ENCODE measurements around the gene IP6K2. TPM values are rescaled to one million over a fixed set of nuclear protein-coding genes. Genes with fewer than 3 reads are reported as not detected.

The IP6K2 gene
- total RNA-seq, 1 donor from 2014 or later: 104 TPM

GRCh38 chr3:48647714-48648113 is 69.3 kb downstream of the IP6K2 start:
- Mint-ChIP-seq H3K36me3 (ENCODE audit: unreplicated experiment) (peaks cover 8% of the 10 kb centered on the region), H3K4me3 (ENCODE audit: unreplicated experiment) (no peak overlapping the region), H3K4me1 (ENCODE audit: unreplicated experiment) (no peaks in the 10 kb centered on the region), H3K27me3 (ENCODE audit: unreplicated experiment) (no peaks in the 10 kb centered on the region), H3K27ac (ENCODE audit: unreplicated experiment) (no peak overlapping the region), H3K9me3 (ENCODE audit: unreplicated experiment) (no peaks in the 10 kb centered on the region)
- no peak for TF ChIP-seq CTCF (IDR thresholded peaks at IDR 0.05)
- DNase-seq (ENCODE audit: extremely low spot score, unreplicated experiment): no peak

DNA sequence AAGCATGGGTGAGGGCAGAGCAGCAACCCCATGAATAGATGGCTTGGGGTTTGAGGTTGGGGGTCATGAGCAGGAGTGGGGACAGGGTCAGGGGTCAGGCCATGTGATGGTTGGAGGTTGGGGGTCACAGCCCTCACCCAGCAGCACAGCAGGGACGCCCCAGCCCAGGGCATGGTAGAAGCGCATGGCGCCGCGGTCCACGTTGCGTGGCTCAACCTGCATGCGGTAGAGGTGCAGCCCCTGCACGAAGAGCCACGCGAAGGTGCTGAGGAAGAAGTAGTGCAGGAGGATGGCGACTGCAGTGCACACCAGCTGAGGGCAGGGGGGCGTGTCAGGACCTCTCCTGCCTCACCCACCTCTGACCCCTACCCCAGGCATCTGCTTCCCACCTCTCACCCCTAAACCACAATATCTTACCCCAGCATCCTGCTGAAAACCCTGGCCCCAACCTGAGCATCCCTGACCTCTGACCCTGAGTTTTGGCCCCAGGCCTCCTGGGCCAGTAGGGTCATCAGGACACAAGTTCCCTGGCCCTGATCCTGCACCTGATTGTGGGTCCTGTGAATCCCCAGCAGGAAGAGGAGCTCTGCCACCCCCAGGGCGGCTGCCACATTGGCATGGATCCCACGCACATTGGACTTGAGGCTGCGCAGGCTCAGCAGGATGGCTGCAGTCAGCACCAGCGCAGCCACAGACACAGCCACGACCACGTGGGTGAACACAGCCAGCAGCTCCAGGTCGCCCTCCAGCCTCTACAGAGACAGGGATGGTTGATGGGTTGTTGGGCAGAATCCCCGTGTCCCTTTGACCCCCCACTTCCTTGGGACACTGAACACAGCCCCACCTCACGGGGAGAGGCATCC is 71.9 kb downstream of the IP6K2 start:
- no peak for DNase-seq (ENCODE audit: extremely low spot score, unreplicated experiment)
- H3K36me3 Mint-ChIP-seq (ENCODE audit: unreplicated experiment): peaks cover 3% of the 10 kb centered on the region
- H3K4me1 Mint-ChIP-seq (ENCODE audit: unreplicated experiment): no peaks in the 10 kb centered on the region
- no peaks in the 10 kb centered on the region for H3K9me3 Mint-ChIP-seq (ENCODE audit: unreplicated experiment)
- no peak overlapping the region for H3K27ac Mint-ChIP-seq (ENCODE audit: unreplicated experiment)
- H3K4me3 Mint-ChIP-seq (ENCODE audit: unreplicated experiment): no peak overlapping the region
- TF ChIP-seq CTCF (IDR thresholded peaks at IDR 0.05): no peak
- no peaks in the 10 kb centered on the region for H3K27me3 Mint-ChIP-seq (ENCODE audit: unreplicated experiment)

DNA sequence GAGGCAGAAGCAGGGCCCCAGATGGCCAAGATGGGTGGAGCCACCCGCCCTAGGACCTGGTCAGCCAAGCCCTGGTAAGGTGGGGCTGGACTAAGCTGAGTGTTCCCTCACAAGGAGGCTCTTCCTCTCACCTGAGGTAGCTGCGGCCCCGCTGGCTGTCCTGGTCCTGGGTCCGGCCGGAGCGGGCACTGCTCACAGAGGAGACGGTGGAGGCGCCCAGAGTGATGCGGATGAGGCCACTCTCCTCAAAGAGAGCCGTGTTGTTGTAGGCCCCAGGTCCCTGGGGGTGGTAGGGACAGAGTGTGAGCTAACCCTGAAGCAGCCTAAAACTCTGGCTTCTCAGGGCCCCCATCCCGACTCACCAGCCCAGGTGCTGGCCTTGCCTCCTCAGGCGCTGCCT is 74.4 kb downstream of the IP6K2 start:
- Mint-ChIP-seq H3K4me3 (ENCODE audit: unreplicated experiment) (no peak overlapping the region), H3K27me3 (ENCODE audit: unreplicated experiment) (no peaks in the 10 kb centered on the region)

DNA sequence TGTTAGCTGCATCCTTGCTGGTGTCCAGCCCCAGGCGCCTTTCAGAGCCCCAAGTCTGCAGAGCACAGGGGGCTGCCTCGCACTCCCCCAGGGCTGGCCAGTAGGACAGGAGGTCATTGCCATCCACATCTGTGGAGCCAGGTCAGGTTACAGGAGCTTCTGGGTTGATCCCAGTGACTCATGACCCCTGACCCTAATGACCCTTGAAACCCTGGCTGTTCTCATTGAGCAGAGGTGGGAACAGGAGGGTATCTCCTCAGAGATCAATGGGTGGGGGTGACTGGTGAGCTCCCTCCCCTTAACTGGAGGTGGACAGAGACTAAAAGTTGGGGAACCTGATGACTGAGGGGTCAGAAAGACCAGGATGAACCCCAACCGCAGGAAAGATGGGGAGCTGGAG is 75.6 kb downstream of the IP6K2 start:
- peaks cover 3% of the 10 kb centered on the region for H3K36me3 Mint-ChIP-seq (ENCODE audit: unreplicated experiment)
- H3K9me3 Mint-ChIP-seq (ENCODE audit: unreplicated experiment): no peaks in the 10 kb centered on the region
- H3K27me3 Mint-ChIP-seq (ENCODE audit: unreplicated experiment): no peaks in the 10 kb centered on the region
- TF ChIP-seq CTCF (IDR thresholded peaks at IDR 0.05): no peak
- H3K27ac Mint-ChIP-seq (ENCODE audit: unreplicated experiment): no peak overlapping the region
- DNase-seq (ENCODE audit: extremely low spot score, unreplicated experiment): no peak
- H3K4me1 Mint-ChIP-seq (ENCODE audit: unreplicated experiment): peaks cover 9% of the 10 kb centered on the region
- H3K4me3 Mint-ChIP-seq (ENCODE audit: unreplicated experiment): no peak overlapping the region

More for the DNA sequence above, 74.4 kb downstream of the IP6K2 start:
- Mint-ChIP-seq H3K36me3 (ENCODE audit: unreplicated experiment) (peaks cover 3% of the 10 kb centered on the region), H3K27ac (ENCODE audit: unreplicated experiment) (no peak overlapping the region), H3K9me3 (ENCODE audit: unreplicated experiment) (no peaks in the 10 kb centered on the region), H3K4me1 (ENCODE audit: unreplicated experiment) (no peaks in the 10 kb centered on the region)
- TF ChIP-seq CTCF (IDR thresholded peaks at IDR 0.05): no peak
- no peak for DNase-seq (ENCODE audit: extremely low spot score, unreplicated experiment)

GRCh38 chr3:48639944-48640606 is 76.9 kb downstream of the IP6K2 start:
- Mint-ChIP-seq H3K27ac (ENCODE audit: unreplicated experiment) (no peak overlapping the region), H3K9me3 (ENCODE audit: unreplicated experiment) (no peaks in the 10 kb centered on the region), H3K4me1 (ENCODE audit: unreplicated experiment) (peaks cover 18% of the 10 kb centered on the region), H3K36me3 (ENCODE audit: unreplicated experiment) (peaks cover 3% of the 10 kb centered on the region), H3K4me3 (ENCODE audit: unreplicated experiment) (no peak overlapping the region), H3K27me3 (ENCODE audit: unreplicated experiment) (no peaks in the 10 kb centered on the region)
- no peak for TF ChIP-seq CTCF (IDR thresholded peaks at IDR 0.05)
- DNase-seq (ENCODE audit: extremely low spot score, unreplicated experiment): no peak

Measured in osteocyte (in vitro differentiated cells).